ENCODE measurements around the gene DNAJC6.

DNA sequence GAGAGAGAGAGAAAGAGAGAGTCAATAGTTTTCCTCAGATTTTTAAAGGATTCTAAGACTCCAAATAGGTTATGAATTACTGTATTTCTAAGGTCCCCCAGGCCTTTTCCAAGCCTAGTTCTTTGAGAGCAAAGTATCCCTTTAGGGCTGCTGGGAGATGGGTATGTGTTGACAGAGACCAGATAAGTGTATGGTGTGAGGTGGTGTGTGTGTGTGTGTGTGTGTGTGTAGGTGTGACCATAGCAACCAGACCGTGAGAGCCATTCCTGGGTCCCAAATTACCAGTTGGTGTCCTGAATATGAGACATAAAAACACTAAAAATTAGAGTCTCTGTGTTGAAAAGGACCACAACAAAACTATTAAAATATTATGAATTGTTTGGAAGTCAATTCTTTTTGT is 41.7 kb upstream of the DNAJC6 start:
- TF ChIP-seq, protein P1, sequence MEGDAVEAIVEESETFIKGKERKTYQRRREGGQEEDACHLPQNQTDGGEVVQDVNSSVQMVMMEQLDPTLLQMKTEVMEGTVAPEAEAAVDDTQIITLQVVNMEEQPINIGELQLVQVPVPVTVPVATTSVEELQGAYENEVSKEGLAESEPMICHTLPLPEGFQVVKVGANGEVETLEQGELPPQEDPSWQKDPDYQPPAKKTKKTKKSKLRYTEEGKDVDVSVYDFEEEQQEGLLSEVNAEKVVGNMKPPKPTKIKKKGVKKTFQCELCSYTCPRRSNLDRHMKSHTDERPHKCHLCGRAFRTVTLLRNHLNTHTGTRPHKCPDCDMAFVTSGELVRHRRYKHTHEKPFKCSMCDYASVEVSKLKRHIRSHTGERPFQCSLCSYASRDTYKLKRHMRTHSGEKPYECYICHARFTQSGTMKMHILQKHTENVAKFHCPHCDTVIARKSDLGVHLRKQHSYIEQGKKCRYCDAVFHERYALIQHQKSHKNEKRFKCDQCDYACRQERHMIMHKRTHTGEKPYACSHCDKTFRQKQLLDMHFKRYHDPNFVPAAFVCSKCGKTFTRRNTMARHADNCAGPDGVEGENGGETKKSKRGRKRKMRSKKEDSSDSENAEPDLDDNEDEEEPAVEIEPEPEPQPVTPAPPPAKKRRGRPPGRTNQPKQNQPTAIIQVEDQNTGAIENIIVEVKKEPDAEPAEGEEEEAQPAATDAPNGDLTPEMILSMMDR (conservative IDR thresholded peaks at IDR 0.05) = no peak
- TF ChIP-seq EZH2 (IDR thresholded peaks at IDR 0.05; ENCODE audit: low read depth) = no peak
